ENCODE measurements around the gene RASEF.

Gene RASEF

DNA sequence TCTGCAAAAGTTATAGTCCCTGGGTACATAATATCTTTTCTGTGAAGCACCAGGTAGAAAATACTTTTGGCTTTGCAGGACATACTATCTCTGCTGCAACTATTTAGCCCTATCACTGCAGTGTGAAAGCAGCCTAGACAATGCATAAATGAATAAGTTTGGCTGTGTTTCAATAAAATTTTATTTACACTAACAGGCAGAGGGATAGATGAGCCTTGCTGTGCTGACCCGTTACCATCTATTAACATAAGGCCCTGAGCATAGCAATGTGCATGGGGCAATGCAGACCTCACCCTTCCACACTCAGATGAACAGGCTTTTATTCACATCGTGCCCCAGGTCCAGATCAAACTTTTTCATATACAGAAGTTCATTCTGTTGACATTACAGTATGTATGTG, 27.8 kb downstream of the RASEF start:
- TF ChIP-seq POLR2A (IDR thresholded peaks at IDR 0.05; ENCODE audit: extremely low read depth, insufficient read length) (no peak), MYC (IDR thresholded peaks at IDR 0.05; ENCODE audit: low read depth, low read length) (no peak)
- H3K4me3 ChIP-seq (ENCODE audit: low read depth, low read length): no peak overlapping the region
- no peak for DNase-seq (ENCODE audit: low read depth)

DNA sequence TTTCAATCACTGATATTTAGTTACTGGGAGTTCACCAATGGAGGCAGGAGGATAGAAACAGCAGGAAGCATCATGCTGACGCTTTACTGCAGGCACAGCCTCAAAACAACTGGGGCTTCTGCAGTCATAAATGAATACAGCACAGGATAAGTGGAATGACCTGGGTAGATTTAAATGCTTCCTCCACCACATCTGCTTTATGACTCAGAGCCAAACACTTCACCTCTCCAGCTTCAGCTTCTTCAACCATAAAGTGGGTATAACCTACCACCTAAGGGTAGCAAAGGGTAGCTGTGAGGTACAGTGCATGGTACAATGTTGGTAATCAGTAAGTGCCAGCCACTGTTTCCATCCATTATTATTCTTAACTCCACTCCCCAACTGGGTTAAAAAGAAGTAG, 28.4 kb downstream of the RASEF start:
- no peak overlapping the region for H3K4me3 ChIP-seq (ENCODE audit: low read depth, low read length)
- no peak for TF ChIP-seq POLR2A (IDR thresholded peaks at IDR 0.05; ENCODE audit: extremely low read depth, insufficient read length)
- no peak for TF ChIP-seq MYC (IDR thresholded peaks at IDR 0.05; ENCODE audit: low read depth, low read length)
- TF ChIP-seq, protein P1, sequence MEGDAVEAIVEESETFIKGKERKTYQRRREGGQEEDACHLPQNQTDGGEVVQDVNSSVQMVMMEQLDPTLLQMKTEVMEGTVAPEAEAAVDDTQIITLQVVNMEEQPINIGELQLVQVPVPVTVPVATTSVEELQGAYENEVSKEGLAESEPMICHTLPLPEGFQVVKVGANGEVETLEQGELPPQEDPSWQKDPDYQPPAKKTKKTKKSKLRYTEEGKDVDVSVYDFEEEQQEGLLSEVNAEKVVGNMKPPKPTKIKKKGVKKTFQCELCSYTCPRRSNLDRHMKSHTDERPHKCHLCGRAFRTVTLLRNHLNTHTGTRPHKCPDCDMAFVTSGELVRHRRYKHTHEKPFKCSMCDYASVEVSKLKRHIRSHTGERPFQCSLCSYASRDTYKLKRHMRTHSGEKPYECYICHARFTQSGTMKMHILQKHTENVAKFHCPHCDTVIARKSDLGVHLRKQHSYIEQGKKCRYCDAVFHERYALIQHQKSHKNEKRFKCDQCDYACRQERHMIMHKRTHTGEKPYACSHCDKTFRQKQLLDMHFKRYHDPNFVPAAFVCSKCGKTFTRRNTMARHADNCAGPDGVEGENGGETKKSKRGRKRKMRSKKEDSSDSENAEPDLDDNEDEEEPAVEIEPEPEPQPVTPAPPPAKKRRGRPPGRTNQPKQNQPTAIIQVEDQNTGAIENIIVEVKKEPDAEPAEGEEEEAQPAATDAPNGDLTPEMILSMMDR (IDR thresholded peaks at IDR 0.05; ENCODE audit: low read depth, low read length): no peak
- TF ChIP-seq, protein P2, sequence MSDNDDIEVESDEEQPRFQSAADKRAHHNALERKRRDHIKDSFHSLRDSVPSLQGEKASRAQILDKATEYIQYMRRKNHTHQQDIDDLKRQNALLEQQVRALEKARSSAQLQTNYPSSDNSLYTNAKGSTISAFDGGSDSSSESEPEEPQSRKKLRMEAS (IDR thresholded peaks at IDR 0.05; ENCODE audit: low read depth, low read length): no peak
- DNase-seq (ENCODE audit: low read depth): no peak

DNA sequence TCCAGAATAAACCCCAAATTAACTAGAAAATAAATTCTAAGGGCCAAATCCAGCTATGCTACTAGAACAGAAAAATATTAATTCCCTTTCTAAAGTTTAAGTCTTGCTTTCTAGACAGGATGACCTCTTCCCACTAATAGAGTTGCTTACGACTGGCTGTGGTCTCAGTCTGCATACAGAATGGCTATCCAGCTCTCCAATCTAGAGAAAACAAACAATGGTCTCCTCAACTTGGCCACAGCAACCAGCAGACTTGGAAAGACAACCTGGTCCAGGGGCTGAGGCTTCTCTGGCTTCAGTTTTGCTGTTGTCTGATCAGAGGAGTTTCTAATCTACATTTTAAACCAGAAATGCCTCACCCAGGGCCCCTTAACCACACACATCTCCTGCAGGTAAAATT, 28.9 kb downstream of the RASEF start:
- TF ChIP-seq, protein P1 (IDR thresholded peaks at IDR 0.05; ENCODE audit: low read depth, low read length): no peak
- no peak for TF ChIP-seq MYC (IDR thresholded peaks at IDR 0.05; ENCODE audit: low read depth, low read length)
- TF ChIP-seq POLR2A (IDR thresholded peaks at IDR 0.05; ENCODE audit: extremely low read depth, insufficient read length): no peak
- TF ChIP-seq, protein P2 (IDR thresholded peaks at IDR 0.05; ENCODE audit: low read depth, low read length): no peak
- H3K4me3 ChIP-seq (ENCODE audit: low read depth, low read length): no peak overlapping the region
- DNase-seq (ENCODE audit: low read depth): no peak

DNA sequence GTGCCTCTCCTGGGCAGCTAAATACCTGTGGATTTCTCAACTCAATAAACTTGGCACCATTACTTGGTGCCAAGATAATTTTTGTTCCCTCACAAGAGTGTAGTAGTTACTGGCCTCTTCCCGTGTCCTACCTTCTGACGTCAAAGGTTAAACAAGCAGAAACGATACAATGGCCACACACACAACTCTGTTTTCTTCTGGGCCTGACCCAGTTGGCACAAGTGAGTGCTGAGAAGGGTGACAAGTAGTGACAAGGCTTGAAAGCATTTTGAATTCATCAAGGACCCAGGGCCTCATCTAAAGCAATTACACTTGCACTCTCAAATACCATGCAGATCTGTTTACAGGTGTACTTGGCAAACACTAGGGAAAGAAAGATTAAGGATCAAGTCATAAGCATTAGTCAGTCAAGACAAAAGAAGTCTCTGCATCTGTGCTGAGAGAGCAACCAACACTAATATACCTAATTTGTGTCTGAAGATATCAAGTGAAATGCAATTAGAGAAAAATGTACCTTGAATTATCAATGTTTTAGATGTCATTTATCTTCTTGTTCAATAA, 30.8 kb downstream of the RASEF start:
- DNase-seq (ENCODE audit: low read depth): no peak
- H3K4me3 ChIP-seq (ENCODE audit: low read depth, low read length): no peak overlapping the region
- TF ChIP-seq, protein P2 (IDR thresholded peaks at IDR 0.05; ENCODE audit: low read depth, low read length): no peak
- TF ChIP-seq MYC (IDR thresholded peaks at IDR 0.05; ENCODE audit: low read depth, low read length): no peak
- TF ChIP-seq, protein P1 (IDR thresholded peaks at IDR 0.05; ENCODE audit: low read depth, low read length): no peak
- TF ChIP-seq POLR2A (IDR thresholded peaks at IDR 0.05; ENCODE audit: extremely low read depth, insufficient read length): no peak

DNA sequence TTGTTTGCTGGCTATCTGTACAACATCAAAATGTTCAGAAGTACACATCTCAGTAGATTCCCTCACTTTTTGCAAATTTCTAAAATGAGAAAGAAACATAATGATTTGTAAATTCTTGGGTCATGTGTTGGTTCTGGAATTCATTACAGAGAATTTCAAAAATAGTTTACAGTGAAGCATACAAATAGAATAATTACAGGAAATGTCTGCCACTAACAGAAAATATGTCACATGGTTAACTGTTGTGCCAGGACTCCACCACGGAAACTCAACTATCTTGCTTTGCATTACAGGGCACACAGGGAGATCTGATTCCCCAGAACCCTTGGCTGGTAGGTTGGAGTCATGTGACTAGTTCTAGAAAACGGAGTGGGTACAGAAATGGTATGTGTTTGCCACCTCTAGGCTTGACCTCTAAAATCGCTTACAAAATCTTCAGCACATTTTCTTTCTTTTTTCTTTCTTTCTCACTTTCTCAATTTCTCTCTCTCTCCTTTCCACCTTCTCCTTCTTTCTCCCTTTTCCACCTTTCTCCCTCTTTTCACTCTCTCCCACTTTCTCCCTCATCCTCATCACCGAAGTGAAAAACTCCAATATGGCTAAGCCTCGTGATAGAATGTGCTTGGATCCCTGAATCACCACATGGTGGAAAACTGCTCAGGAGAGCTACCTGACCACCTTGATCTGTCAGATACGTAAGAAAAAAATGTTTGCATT, 32.4 kb downstream of the RASEF start:
- TF ChIP-seq MYC (IDR thresholded peaks at IDR 0.05; ENCODE audit: low read depth, low read length) (no peak), POLR2A (IDR thresholded peaks at IDR 0.05; ENCODE audit: extremely low read depth, insufficient read length) (no peak)
- TF ChIP-seq, protein P1 (IDR thresholded peaks at IDR 0.05; ENCODE audit: low read depth, low read length): no peak
- TF ChIP-seq, protein P2 (IDR thresholded peaks at IDR 0.05; ENCODE audit: low read depth, low read length): no peak
- no peak overlapping the region for H3K4me3 ChIP-seq (ENCODE audit: low read depth, low read length)
- DNase-seq (ENCODE audit: low read depth): no peak

DNA sequence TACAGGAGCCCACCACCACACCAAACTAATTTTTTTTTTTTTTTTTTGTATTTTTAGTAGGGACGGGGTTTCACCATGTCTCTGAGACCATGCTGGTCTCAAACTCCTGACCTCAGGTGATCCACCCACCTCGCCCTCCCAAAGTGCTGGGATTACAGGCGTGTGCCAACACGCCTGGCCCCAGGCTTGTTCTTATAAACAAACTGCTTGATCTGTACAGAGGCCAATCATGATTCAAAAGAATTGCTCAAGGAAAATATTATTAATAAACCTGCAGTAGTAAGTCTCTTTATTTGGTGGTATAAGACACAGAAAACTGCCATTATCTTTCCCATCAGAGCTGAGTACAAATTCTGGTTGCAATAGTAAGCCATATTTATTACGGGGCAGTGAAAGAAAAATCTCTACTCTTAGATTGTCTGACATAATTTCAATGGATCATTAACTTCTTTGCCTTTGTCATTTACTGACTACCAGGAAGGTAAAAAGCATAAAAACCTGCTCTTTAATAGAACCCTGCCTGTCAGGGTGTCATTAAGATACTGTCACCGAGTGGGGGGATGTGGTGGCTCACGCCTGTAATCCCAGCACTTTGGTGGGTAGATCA, 33.3 kb downstream of the RASEF start:
- DNase-seq (ENCODE audit: low read depth): no peak
- TF ChIP-seq, protein P2 (IDR thresholded peaks at IDR 0.05; ENCODE audit: low read depth, low read length): no peak
- TF ChIP-seq MYC (IDR thresholded peaks at IDR 0.05; ENCODE audit: low read depth, low read length) (no peak), POLR2A (IDR thresholded peaks at IDR 0.05; ENCODE audit: extremely low read depth, insufficient read length) (no peak)
- TF ChIP-seq, protein P1 (IDR thresholded peaks at IDR 0.05; ENCODE audit: low read depth, low read length): no peak
- H3K4me3 ChIP-seq (ENCODE audit: low read depth, low read length): no peak overlapping the region

Measured in NB4 (cell line).